ENCODE data around the gene TMTC1.

TMTC1 gene

DNA sequence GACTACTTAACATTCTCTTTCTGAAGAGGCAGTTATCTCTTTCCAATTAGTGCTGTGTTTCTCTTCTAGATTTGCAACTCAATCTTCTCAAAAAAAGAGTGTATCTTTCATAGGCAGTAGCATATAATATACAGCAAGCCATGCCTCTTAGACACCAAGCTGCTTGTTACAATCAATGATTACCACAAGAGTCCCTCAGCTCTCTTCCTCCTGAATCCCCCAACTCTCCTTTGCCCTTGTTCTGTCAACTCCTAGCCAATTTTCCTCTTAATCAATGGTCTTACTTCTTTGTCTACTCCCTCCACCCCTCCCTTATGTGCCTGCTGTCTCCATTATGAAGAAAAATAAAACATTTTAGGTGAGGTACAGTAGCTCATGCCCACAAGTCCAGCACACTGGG, 2.6 kb downstream of the TMTC1 start:
- in situ Hi-C loops (cut with HindIII; ENCODE audit: low sequenced_read_pairs), result no loop called here

DNA sequence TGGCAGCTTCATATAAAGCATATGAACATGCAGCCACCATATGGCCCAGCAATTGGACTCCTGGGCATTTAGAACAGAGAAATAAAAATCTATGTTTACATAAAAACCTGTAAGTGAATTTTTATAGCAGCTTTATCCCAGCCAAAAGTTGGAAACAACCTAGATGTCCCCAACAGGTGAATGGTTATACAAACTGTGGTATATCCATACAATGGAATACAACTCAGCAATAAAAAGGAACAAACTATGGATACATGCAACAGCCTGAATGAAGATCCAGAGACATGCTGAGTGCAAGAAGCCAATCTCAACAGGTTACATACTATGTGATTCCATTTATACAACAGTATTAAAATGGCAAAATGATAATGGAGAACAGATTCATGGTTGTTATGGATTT, 3.7 kb downstream of the TMTC1 start:
- in situ Hi-C loops (cut with HindIII; ENCODE audit: low sequenced_read_pairs), result no loop called here

DNA sequence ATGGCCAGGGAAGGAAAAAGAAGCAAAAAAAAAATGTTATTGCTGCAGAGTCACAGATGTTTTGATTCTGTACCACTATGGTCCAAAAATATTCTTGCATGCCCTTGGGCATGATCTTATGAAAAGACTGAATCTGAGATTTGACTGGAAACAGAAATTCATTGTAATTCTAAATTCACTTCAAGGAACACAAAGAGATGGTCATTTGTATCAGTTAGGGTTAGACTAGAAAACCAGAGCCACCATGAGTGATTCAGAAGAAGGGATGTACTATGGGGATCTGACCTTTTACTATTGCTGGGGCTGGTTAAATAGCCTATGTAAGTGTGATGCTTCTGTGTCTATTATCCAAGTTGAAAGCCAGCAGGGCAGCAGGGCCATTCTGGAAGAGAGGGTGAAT, 5.2 kb downstream of the TMTC1 start:
- in situ Hi-C loops (cut with HindIII; ENCODE audit: low sequenced_read_pairs), result no loop called here

- in situ Hi-C loops (cut with HindIII; ENCODE audit: low sequenced_read_pairs), result no loop called here
These were observed 10.7 kb downstream of the TMTC1 start for GRCh38 chr12:29773076-29773475.

GRCh38 chr12:29771786-29772185, 12.0 kb downstream of the TMTC1 start:
- in situ Hi-C loops (cut with HindIII; ENCODE audit: low sequenced_read_pairs), result no loop called here

- in situ Hi-C loops (cut with HindIII; ENCODE audit: low sequenced_read_pairs), result no loop called here
These were observed 12.6 kb downstream of the TMTC1 start for GRCh38 chr12:29771165-29771564.

DNA sequence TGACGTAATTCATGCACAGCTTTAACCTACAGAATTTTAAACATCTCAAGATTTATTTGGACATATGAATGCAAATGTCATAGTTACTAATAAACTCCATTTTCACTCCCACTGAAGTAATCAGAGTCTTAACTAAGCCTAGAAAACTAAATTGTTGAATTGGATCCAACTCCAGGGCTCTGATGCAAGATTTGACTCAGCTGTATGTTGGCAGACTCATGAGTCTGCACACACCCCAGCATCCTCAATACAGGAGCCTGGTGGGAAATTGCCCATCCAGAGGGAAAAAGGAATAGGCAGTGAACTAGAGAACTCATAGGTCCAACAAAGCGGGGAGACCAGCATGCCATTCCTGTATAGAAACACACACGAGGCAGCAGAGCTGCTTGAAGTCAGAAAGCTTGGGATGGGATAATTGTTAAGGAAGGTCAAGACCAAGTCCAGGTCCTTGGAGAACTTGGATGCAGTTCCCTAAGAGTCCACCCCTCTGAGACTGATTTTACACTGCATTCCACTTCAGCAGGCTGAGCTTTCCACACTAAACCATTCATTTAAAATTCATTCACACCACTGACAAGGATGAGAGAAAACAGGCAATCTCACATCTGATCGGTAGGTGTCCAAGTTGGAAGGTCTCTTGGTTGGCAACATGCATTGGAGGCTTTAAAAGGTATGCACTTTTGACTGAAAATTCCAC, 14.4 kb downstream of the TMTC1 start:
- in situ Hi-C loops (cut with HindIII; ENCODE audit: low sequenced_read_pairs), result no loop called here

GRCh38 chr12:29768372-29768771, 15.4 kb downstream of the TMTC1 start:
- in situ Hi-C loops (cut with HindIII; ENCODE audit: low sequenced_read_pairs), result no loop called here

GRCh38 chr12:29763301-29763683, 20.4 kb downstream of the TMTC1 start:
- in situ Hi-C loops (cut with HindIII; ENCODE audit: low sequenced_read_pairs), result no loop called here

GRCh38 chr12:29762637-29763300, 21.0 kb downstream of the TMTC1 start:
- in situ Hi-C loops (cut with HindIII; ENCODE audit: low sequenced_read_pairs), result no loop called here

- in situ Hi-C loops (cut with HindIII; ENCODE audit: low sequenced_read_pairs), result no loop called here
These were observed 23.8 kb downstream of the TMTC1 start for GRCh38 chr12:29759950-29760349.

DNA sequence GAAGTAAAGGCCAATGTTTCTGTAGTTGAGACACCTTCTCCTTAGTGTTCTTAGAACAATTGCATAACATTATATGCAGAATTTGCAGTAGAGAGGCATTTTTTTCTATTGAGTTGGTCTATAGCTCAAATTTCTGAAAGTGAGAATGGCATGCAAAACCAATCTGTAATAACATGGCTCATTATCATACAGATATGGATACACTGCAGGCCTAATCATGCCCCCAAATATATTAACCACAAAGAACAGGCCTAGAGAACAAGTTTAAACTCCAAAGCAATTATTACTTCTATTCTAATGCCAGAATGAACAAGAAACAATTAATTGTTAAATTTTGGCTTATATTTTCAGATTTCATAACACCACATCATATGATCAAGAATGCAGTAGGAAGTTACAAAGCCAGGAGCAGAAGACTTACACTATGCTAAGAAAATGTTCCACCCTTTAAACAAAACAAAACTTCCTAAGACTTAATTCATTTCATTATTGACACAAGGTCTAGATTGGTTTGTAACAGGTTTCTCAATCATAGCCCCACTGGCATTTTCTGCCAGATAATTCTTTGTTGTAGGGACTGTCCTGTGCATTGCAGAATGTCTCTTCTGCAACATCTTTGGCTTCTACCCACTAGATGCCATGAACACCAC, 26.9 kb downstream of the TMTC1 start:
- in situ Hi-C loops (cut with HindIII; ENCODE audit: low sequenced_read_pairs), result no loop called here

GRCh38 chr12:29754235-29755189, 29.2 kb downstream of the TMTC1 start:
- in situ Hi-C loops (cut with HindIII; ENCODE audit: low sequenced_read_pairs), result no loop called here

GRCh38 chr12:29752121-29752520, 31.6 kb downstream of the TMTC1 start:
- in situ Hi-C loops (cut with HindIII; ENCODE audit: low sequenced_read_pairs), result no loop called here

DNA sequence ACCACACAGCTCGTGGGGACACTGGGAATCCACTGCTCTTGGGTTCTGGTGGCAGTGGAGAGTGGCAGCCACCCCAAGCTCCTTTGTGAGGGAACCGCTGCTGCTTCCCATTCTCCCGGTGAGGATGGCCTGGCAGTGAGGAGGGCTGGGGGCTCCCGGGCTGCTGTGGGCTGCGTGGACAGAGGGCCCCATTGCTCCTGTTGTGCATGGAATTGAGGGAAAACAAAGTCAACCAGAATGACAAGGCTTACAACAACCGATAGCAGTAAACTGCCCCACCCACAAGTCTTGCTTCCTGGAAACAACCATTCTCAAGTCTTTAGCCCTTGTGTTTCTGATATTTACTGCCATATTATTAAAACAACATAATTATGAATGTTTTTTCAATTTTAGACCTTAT, 32.1 kb downstream of the TMTC1 start:
- in situ Hi-C loops (cut with HindIII; ENCODE audit: low sequenced_read_pairs), result no loop called here

DNA sequence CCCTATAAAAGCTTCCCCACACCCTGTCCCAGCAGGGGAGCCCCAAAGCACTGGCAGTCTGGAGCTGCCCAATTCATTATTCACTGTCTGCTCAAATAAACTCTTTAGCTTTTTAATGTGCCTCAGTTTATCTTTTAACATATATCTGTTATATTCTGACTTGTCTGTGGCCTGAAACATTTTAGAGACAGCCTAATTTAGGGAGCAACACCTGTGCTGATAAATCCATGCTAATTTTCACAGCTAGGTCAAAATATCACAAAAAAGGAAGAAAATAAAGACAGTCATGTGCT, 32.9 kb downstream of the TMTC1 start:
- in situ Hi-C loops (cut with HindIII; ENCODE audit: low sequenced_read_pairs), result no loop called here

DNA sequence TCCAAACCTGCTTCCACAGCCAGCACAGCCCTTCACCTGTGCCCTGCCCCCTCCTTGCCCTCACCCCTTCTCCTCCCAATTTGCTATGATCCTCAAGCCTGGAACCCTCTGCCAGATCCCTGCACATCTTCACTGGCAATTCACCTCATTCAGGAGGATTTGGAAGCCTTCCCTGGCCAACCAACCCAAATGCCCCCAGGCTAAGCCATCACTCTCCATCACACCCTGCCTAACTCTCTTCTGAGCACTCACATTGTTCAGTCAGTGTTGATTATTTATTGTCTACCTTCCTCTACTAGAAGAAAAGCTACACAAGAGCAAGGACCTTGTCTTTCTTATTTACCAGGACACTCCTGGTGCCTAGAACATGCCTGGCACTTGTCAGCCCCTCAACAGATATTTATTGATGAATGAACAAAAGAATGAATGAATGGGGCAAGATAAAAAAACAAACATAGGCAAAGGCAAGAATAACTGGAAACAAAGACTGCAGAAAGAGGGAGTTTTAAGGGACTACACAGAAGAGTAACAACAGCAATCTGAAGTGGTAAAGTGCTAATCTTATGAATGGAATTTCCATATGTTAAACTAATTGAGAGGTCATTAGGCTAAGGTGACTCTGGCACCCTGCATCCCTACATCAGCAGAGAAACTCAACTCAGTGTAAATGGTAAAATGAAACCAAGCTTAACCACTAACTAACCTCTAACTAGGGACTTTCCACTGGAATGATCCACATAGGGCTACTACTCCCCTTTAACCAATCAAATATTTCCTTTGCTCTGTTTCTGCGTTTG, 33.4 kb downstream of the TMTC1 start:
- in situ Hi-C loops (cut with HindIII; ENCODE audit: low sequenced_read_pairs), result no loop called here

GRCh38 chr12:29744365-29744764, 39.4 kb downstream of the TMTC1 start:
- in situ Hi-C loops (cut with HindIII; ENCODE audit: low sequenced_read_pairs), result no loop called here

DNA sequence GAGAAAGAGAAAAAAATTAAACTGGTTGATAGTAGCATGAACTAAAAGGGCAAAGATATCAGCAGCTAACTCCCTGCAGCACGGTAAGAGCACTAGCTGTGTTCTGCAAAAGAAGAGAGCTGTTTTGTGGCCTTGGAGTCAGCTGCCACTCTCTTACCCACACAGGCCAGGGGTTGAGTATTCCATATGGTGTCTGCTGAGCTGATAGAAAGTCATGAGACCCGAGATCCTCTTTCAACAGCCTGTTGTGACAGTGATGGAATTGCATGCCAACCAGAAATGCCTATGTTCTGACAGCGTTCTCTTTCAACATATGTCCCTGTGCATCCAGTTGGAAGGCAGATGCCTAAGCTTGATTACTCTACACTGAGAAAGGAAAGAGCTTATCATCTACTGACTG, 39.9 kb downstream of the TMTC1 start:
- in situ Hi-C loops (cut with HindIII; ENCODE audit: low sequenced_read_pairs), result no loop called here

DNA sequence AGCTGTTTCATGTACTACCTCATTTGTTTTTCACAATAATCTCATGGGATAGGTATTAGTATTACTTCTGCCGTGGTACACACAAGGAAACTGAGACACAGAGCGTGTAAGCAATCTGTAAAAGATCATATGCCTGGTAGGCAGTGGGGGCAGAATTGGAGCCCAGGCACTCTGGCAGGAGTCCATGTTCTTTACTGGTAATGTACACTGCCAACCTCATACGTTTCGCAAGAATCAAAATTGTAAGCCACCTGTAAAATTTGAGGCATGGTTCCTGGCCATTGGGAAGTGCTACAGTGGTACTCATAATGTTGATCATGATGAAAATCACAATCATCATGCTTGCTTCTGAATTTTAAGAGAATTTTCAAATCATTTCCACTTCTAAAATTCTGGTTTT, 40.7 kb downstream of the TMTC1 start:
- in situ Hi-C loops (cut with HindIII; ENCODE audit: low sequenced_read_pairs), result no loop called here

GRCh38 chr12:29742646-29743045, 41.1 kb downstream of the TMTC1 start:
- in situ Hi-C loops (cut with HindIII; ENCODE audit: low sequenced_read_pairs), result no loop called here

All from DLD1 (cell line).